NCI-H1930 (cell line): Measurements from ENCODE around the gene MUS81.

Source experiments
- DNase-seq, 2 experiments: peaks; one replicate each; lab custom pipeline; 2025; lab: John Stamatoyannopoulos, UW

Gene MUS81

GRCh38 chr11:65892661-65893317 is 32.6 kb downstream of the MUS81 start:
- DNase-seq: no peak

GRCh38 chr11:65894034-65894591 is 33.9 kb downstream of the MUS81 start:
- DNase-seq: no peak

- no peak for DNase-seq
Observed at GRCh38 chr11:65895482-65895981, 35.3 kb downstream of the MUS81 start.

- DNase-seq: no peak
Observed at GRCh38 chr11:65896034-65896999, 36.1 kb downstream of the MUS81 start.

GRCh38 chr11:65897020-65897471 is 36.8 kb downstream of the MUS81 start:
- DNase-seq: no peak

- DNase-seq: no peak
Observed at GRCh38 chr11:65898656-65899355, 38.6 kb downstream of the MUS81 start.

GRCh38 chr11:65899356-65900124 is 39.3 kb downstream of the MUS81 start:
- DNase-seq: no peak

- DNase-seq: peak in 1 of 2 experiments; percentile 58
Observed at GRCh38 chr11:65900125-65900898, 40.1 kb downstream of the MUS81 start, which contains the start of gene FOSL1. FOSL1 (minus strand) TSS chr11:65900388; CDS start chr11:65900339, 49 bp downstream.

- DNase-seq: no peak
Observed at GRCh38 chr11:65900899-65901180, 40.6 kb downstream of the MUS81 start.

- no peak for DNase-seq
Observed at GRCh38 chr11:65903068-65903481, 42.8 kb downstream of the MUS81 start.

GRCh38 chr11:65903715-65904114 is 43.5 kb downstream of the MUS81 start:
- DNase-seq: no peak

- no peak for DNase-seq
Observed at GRCh38 chr11:65906602-65907001, 46.4 kb downstream of the MUS81 start.

GRCh38 chr11:65907878-65908277 is 47.6 kb downstream of the MUS81 start:
- no peak for DNase-seq

- peak; percentile 24 to 28 for DNase-seq
Observed at GRCh38 chr11:65911682-65912568, 51.7 kb downstream of the MUS81 start.

GRCh38 chr11:65912845-65913244 is 52.6 kb downstream of the MUS81 start:
- no peak for DNase-seq

- DNase-seq: no peak
Observed at GRCh38 chr11:65915101-65915820, 55.0 kb downstream of the MUS81 start.

GRCh38 chr11:65915821-65916251 is 55.6 kb downstream of the MUS81 start:
- no peak for DNase-seq
